Neuronal stem cell (in vitro differentiated cells): ENCODE measurements around the gene TICAM1.
A peak's percentile ranks its signal among the peaks of the same experiment; 100 is the strongest.

ENCODE experiments used
- DNase-seq: peaks from one replicate; pipeline ENCODE4 v3.0.0-alpha.2; 2013; ENCODE audit warnings: low spot score
- H2AFZ ChIP-seq: one replicate; pipeline ENCODE4 v1.6.1; 2013; ENCODE audit warnings: mild to moderate bottlenecking, low read length, inconsistent platforms
- H2AK5ac ChIP-seq: 2 replicates; pipeline ENCODE4 v1.6.1; 2013; ENCODE audit warnings: low read depth, mild to moderate bottlenecking, inconsistent platforms, low read length, moderate library complexity, mixed read lengths
- H2BK120ac ChIP-seq: 2 replicates; pipeline ENCODE4 v1.6.1; 2013; ENCODE audit warnings: low read depth, mild to moderate bottlenecking, inconsistent platforms, low read length, moderate library complexity, mixed read lengths
- H2BK12ac ChIP-seq: one replicate; pipeline ENCODE4 v1.6.1; 2013; ENCODE audit warnings: low read length, inconsistent platforms
- H2BK15ac ChIP-seq: 2 replicates; pipeline ENCODE4 v1.6.1; 2013; ENCODE audit warnings: mild to moderate bottlenecking, low read length, inconsistent platforms, mixed read lengths
- H2BK5ac ChIP-seq: one replicate; pipeline ENCODE4 v1.6.1; 2013; ENCODE audit warnings: inconsistent platforms, mild to moderate bottlenecking, low read length, moderate library complexity
- H3K14ac ChIP-seq: one replicate; pipeline ENCODE4 v1.6.1; 2013; ENCODE audit warnings: low read length, inconsistent platforms
- H3K18ac ChIP-seq: 2 replicates; pipeline ENCODE4 v1.6.1; 2013; ENCODE audit warnings: low read length, inconsistent platforms
- H3K23ac ChIP-seq: 2 replicates; pipeline ENCODE4 v1.6.1; 2013; ENCODE audit warnings: low read depth, mild to moderate bottlenecking, mixed read lengths, low read length, inconsistent platforms; ENCODE audit not compliant: poor library complexity
- H3K27ac ChIP-seq: replicated peaks from 3 replicates; pipeline ENCODE4 v1.5.1; 2013; ENCODE audit warnings: low read length, inconsistent platforms
- H3K27me3 ChIP-seq, 3 experiments: 2 replicates each; pipeline ENCODE4 v1.6.1; 2013; ENCODE audit warnings: low read length in 3 of 3, mild to moderate bottlenecking in 2 of 3, inconsistent platforms in 1 of 3, low read depth in 1 of 3, mixed read lengths in 1 of 3, moderate library complexity in 1 of 3; ENCODE audit not compliant: control insufficient read depth in 3 of 3, insufficient read depth in 3 of 3
- H3K36me3 ChIP-seq, 2 donors: replicated peaks in 1 of 2; 2 replicates each; pipeline ENCODE4 v1.6.1; 2013; ENCODE audit warnings: low read length in 2 of 2; ENCODE audit not compliant: control insufficient read depth in 2 of 2, insufficient read depth in 2 of 2
- H3K4ac ChIP-seq: 2 replicates; pipeline ENCODE4 v1.6.1; 2013; ENCODE audit warnings: inconsistent platforms, mild to moderate bottlenecking, low read length, moderate library complexity
- H3K4me1 ChIP-seq, 2 donors: 1 replicate in 1 of 2; 2 replicates in 1 of 2; pipeline ENCODE4 v1.6.1; 2013; ENCODE audit warnings: low read length in 2 of 2, low read depth in 1 of 2; ENCODE audit not compliant: control insufficient read depth in 2 of 2, insufficient read depth in 1 of 2
- H3K4me2 ChIP-seq: one replicate; pipeline ENCODE4 v1.6.1; 2013; ENCODE audit warnings: mild to moderate bottlenecking, low read length, inconsistent platforms; ENCODE audit not compliant: insufficient read depth, poor library complexity, severe bottlenecking
- H3K4me3 ChIP-seq, 2 donors: 2 replicates each; pipeline ENCODE4 v1.5.1; 2013; ENCODE audit warnings: low read length in 2 of 2, mild to moderate bottlenecking in 2 of 2, inconsistent platforms in 1 of 2, moderate library complexity in 1 of 2
- H3K79me1 ChIP-seq: one replicate; pipeline ENCODE4 v1.6.1; 2013; ENCODE audit warnings: low read depth, mild to moderate bottlenecking, inconsistent platforms, low read length, moderate library complexity
- H3K9ac ChIP-seq: one replicate; pipeline ENCODE4 v1.6.1; 2013; ENCODE audit warnings: mild to moderate bottlenecking, low read depth, low read length, inconsistent platforms; ENCODE audit not compliant: poor library complexity
- H3K9me3 ChIP-seq, 2 donors: replicated peaks in 1 of 2; 2 replicates each; pipeline versions ENCODE3 to v1.6.1; 2013; ENCODE audit warnings: low read length in 2 of 2, mild to moderate bottlenecking in 2 of 2, inconsistent platforms in 1 of 2, low read depth in 1 of 2, mixed read lengths in 1 of 2, moderate library complexity in 1 of 2; ENCODE audit not compliant: control insufficient read depth in 2 of 2, insufficient read depth in 1 of 2
- H4K8ac ChIP-seq: one replicate; pipeline ENCODE4 v1.6.1; 2013; ENCODE audit warnings: low read depth, mild to moderate bottlenecking, inconsistent platforms, low read length, moderate library complexity
- H4K91ac ChIP-seq: one replicate; pipeline ENCODE4 v1.6.1; 2013; ENCODE audit warnings: low read length, low read depth, mild to moderate bottlenecking, inconsistent platforms; ENCODE audit not compliant: poor library complexity
- WGBS, 2 donors: extraction: QIAGEN DNeasy Blood & Tissue Kit; methylation state at CpG; one replicate each; pipeline ENCODE4 v1.1.7; 2013; ENCODE audit warnings: missing lambda C conversion rate in 2 of 2, mixed read lengths in 1 of 2; ENCODE audit not compliant: insufficient read length in 2 of 2, insufficient replicate concordance in 1 of 2; ENCODE audit errors: extremely low coverage in 2 of 2; 5-methylcytosine and 5-hydroxymethylcytosine counted together

The TICAM1 gene

DNA sequence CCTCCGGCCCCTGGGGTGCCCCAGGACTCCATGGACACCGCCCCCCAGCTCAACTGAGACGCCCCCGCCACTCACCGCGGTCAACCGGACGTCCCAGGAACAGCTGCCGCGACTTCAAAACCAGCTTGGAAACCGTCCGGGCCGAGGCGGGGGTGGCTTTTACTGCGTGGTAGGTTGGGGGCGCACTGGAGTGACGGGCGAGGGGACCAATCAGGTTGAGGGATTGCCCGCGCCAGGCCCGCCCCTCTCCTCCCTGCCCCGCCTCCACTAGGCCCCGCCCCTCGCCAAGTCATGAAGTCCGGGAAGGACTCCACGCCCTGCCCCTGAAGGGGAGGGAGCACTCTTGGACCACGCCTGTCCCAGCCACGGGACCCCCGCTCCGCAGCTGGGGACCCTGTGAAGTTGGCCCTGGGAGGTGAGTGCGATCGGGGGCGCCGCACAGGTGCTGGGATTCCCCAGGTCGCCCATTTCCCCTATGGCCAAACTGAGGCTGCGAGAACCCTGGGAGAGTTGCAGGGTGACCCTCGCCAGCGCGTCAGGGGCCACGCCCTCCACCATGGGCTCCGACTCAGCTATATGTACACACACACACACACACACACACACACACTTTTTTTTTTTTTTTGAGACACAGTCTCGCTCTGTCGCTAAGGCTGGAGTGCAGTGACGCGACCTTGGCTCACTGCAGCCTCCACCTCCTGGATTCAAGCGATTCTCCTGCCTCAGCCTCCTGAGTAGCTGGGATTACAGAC lies 36.2 kb upstream of the TICAM1 start, which contains the start of gene PLIN3:
Gene PLIN3, minus strand, starts transcription at position 134 of the 752 bp plus-strand sequence. CDS start 6,273 bp downstream, outside the sequence.
- peak within 1 kb of the TSS; percentile 84 to 86 for H3K4me3 ChIP-seq
- H2AK5ac ChIP-seq = peak within 1 kb of the TSS; percentile 68
- H3K79me1 ChIP-seq = peaks cover 4% of the 10 kb centered on the region
- no CpG with 5 or more reads among the region's 46 CpGs for WGBS, 2 donors
- peaks cover under 1 to 5% of the 10 kb centered on the region in 2 donors for H3K36me3 ChIP-seq
- no peaks in the 10 kb centered on the region for H3K9me3 ChIP-seq
- no peak within 1 kb of the TSS for H4K8ac ChIP-seq
- peak; percentile 95 for DNase-seq
- no peak within 1 kb of the TSS for H2BK120ac ChIP-seq
- no peak within 1 kb of the TSS for H3K4ac ChIP-seq
- H2BK15ac ChIP-seq = peak within 1 kb of the TSS; percentile 83
- H3K27ac ChIP-seq = no peak within 1 kb of the TSS
- no peak within 1 kb of the TSS for H4K91ac ChIP-seq
- H3K4me2 ChIP-seq = peak within 1 kb of the TSS; percentile 71
- peak within 1 kb of the TSS; percentile 68 for H3K23ac ChIP-seq
- H2BK5ac ChIP-seq = no peak within 1 kb of the TSS
- no peak within 1 kb of the TSS for H3K14ac ChIP-seq
- peak within 1 kb of the TSS; percentile 94 for H3K18ac ChIP-seq
- peak within 1 kb of the TSS; percentile 0 for H3K9ac ChIP-seq
- H3K27me3 ChIP-seq = no peaks in the 10 kb centered on the region
- peak within 1 kb of the TSS; percentile 91 for H2AFZ ChIP-seq
- no peak within 1 kb of the TSS for H2BK12ac ChIP-seq
- peaks cover 6 to 7% of the 10 kb centered on the region in 2 donors for H3K4me1 ChIP-seq

- Histone ChIP-seq H4K91ac (no peak overlapping the region), H3K4ac (no peak overlapping the region), H2BK12ac (no peak overlapping the region), H3K18ac (peak overlapping the region; percentile 85), H3K79me1 (peaks cover 4% of the 10 kb centered on the region), H3K23ac (peak overlapping the region; percentile 68), H2AK5ac (peak overlapping the region; percentile 68), H3K4me1 (peaks cover 6 to 7% of the 10 kb centered on the region in 2 donors), H2BK15ac (peak overlapping the region; percentile 37), H3K27ac (no peak overlapping the region), H3K14ac (no peak overlapping the region), H2BK5ac (no peak overlapping the region), H3K4me2 (peak overlapping the region; percentile 71), H2AFZ (peak overlapping the region; percentile 91), H4K8ac (no peak overlapping the region), H3K27me3 (no peaks in the 10 kb centered on the region), H3K36me3 (peaks cover 5% of the 10 kb centered on the region in 2 donors), H2BK120ac (no peak overlapping the region), H3K4me3 (peak overlapping the region; percentile 84 to 85), H3K9me3 (no peaks in the 10 kb centered on the region), H3K9ac (peak overlapping the region; percentile 0)
- no CpG with 5 or more reads among the region's 22 CpGs for WGBS, 2 donors
- DNase-seq = peak; percentile 47
These were observed 35.3 kb upstream of the TICAM1 start for GRCh38 chr19:4866595-4867424.

- Histone ChIP-seq H3K27ac (no peak overlapping the region), H3K4me3 (no peak overlapping the region), H3K4me1 (peaks cover under 1% of the 10 kb centered on the region in 2 donors), H3K27me3 (no peaks in the 10 kb centered on the region), H3K4ac (no peak overlapping the region), H3K9me3 (no peaks in the 10 kb centered on the region), H3K14ac (no peak overlapping the region), H2AK5ac (no peak overlapping the region), H2AFZ (no peak overlapping the region), H3K4me2 (no peak overlapping the region), H2BK15ac (no peak overlapping the region), H3K36me3 (peaks cover 20 to 49% of the 10 kb centered on the region in 2 donors), H4K8ac (no peak overlapping the region), H2BK12ac (no peak overlapping the region), H3K18ac (no peak overlapping the region), H2BK120ac (no peak overlapping the region), H2BK5ac (peak overlapping the region; percentile 10), H3K23ac (no peak overlapping the region), H3K79me1 (peaks cover 4% of the 10 kb centered on the region), H4K91ac (no peak overlapping the region), H3K9ac (peak overlapping the region; percentile 44)
- DNase-seq = no peak
- WGBS, 2 donors = no CpG with 5 or more reads among the region's 10 CpGs
These were observed 29.6 kb upstream of the TICAM1 start for GRCh38 chr19:4861147-4861546.

- no peak overlapping the region for H3K18ac ChIP-seq
- no peak overlapping the region for H3K27ac ChIP-seq
- no peak overlapping the region for H2BK5ac ChIP-seq
- no peak overlapping the region for H4K8ac ChIP-seq
- no peaks in the 10 kb centered on the region for H3K4me1 ChIP-seq
- no peaks in the 10 kb centered on the region for H3K27me3 ChIP-seq
- H3K9ac ChIP-seq = peak overlapping the region; percentile 30
- no CpG with 5 or more reads among the region's 11 CpGs for WGBS, 2 donors
- H3K79me1 ChIP-seq = peaks cover 4% of the 10 kb centered on the region
- no peak overlapping the region for H2AFZ ChIP-seq
- H4K91ac ChIP-seq = no peak overlapping the region
- H3K36me3 ChIP-seq = peaks cover 27 to 61% of the 10 kb centered on the region in 2 donors
- H2BK120ac ChIP-seq = no peak overlapping the region
- no peak overlapping the region for H2BK15ac ChIP-seq
- no peaks in the 10 kb centered on the region for H3K9me3 ChIP-seq
- DNase-seq = no peak
- no peak overlapping the region for H3K23ac ChIP-seq
- H3K14ac ChIP-seq = no peak overlapping the region
- no peak overlapping the region for H2BK12ac ChIP-seq
- H3K4ac ChIP-seq = no peak overlapping the region
- H3K4me2 ChIP-seq = no peak overlapping the region
- H2AK5ac ChIP-seq = no peak overlapping the region
- H3K4me3 ChIP-seq = no peak overlapping the region
These were observed 28.2 kb upstream of the TICAM1 start for GRCh38 chr19:4859697-4860096.
